ENCODE results near the gene ZCCHC3. TPM values are rescaled to one million over a fixed set of nuclear protein-coding genes. Genes with fewer than 3 reads are reported as not detected.
A peak's percentile ranks its signal among the peaks of the same experiment; 100 is the strongest.

Gene ZCCHC3
- total RNA-seq, 6 experiments from 2014 or later: 4.2 to 7.5 (median 5.9) TPM

GRCh38 chr20:286508-286907 is 10.9 kb upstream of the ZCCHC3 start:
- intact Hi-C loops (cut with DNase I): no loop called here
- WGBS (ENCODE audit: insufficient coverage, low coverage, low lambda C conversion rate, missing lambda C conversion rate): 83% methylated on average over 2 of the region's 2 CpGs

GRCh38 chr20:288956-289692 is 8.2 kb upstream of the ZCCHC3 start:
- TF ChIP-seq CTCF (IDR thresholded peaks at IDR 0.05) (no peak), POLR2A (IDR thresholded peaks at IDR 0.05) (no peak)
- no peak for ATAC-seq
- Histone ChIP-seq H3K9me3 (no peaks in the 10 kb centered on the region), H3K27ac (no peak overlapping the region), H3K27me3 (no peaks in the 10 kb centered on the region), H3K4me1 (peaks cover 0 to 10% (median 0%) of the 10 kb centered on the region in 4 donors), H3K36me3 (no peaks in the 10 kb centered on the region), H3K4me3 (peak overlapping the region in 1 of 3 donors; percentile 45)
- 73% methylated on average over 3 of the region's 3 CpGs for WGBS (ENCODE audit: insufficient coverage, low coverage, low lambda C conversion rate, missing lambda C conversion rate)
- DNase-seq: no peak
- intact Hi-C loops (cut with DNase I): no loop called here

More at GRCh38 chr20:286508-286907, 10.9 kb upstream of the ZCCHC3 start:
- Histone ChIP-seq H3K4me3 (no peak overlapping the region), H3K9me3 (no peaks in the 10 kb centered on the region), H3K36me3 (no peaks in the 10 kb centered on the region), H3K27ac (no peak overlapping the region), H3K4me1 (peaks cover 0 to 10% (median 0%) of the 10 kb centered on the region in 4 donors), H3K27me3 (no peaks in the 10 kb centered on the region)
- DNase-seq (no peak), ATAC-seq (no peak)
- TF ChIP-seq CTCF (IDR thresholded peaks at IDR 0.05) (no peak), POLR2A (IDR thresholded peaks at IDR 0.05) (no peak)

GRCh38 chr20:289693-290083 is 7.7 kb upstream of the ZCCHC3 start:
- Histone ChIP-seq H3K4me1 (peaks cover 0 to 10% (median 0%) of the 10 kb centered on the region in 4 donors), H3K4me3 (peak overlapping the region; percentile 45 to 72 (median 71)), H3K27me3 (no peaks in the 10 kb centered on the region), H3K9me3 (no peaks in the 10 kb centered on the region), H3K27ac (peak overlapping the region; percentile 32 to 62 (median 60)), H3K36me3 (no peaks in the 10 kb centered on the region)
- TF ChIP-seq POLR2A (IDR thresholded peaks at IDR 0.05) (no peak), CTCF (IDR thresholded peaks at IDR 0.05) (no peak)
- no peak for ATAC-seq
- 50% methylated on average over 2 of the region's 2 CpGs for WGBS (ENCODE audit: insufficient coverage, low coverage, low lambda C conversion rate, missing lambda C conversion rate)
- intact Hi-C loops (cut with DNase I): no loop called here
- no peak for DNase-seq

GRCh38 chr20:290084-290831 is 7.1 kb upstream of the ZCCHC3 start, which contains the start of gene C20orf96:
Gene C20orf96 (minus strand): TSS chr20:290750. CDS start chr20:290610, 140 bp downstream.
- WGBS (ENCODE audit: insufficient coverage, low coverage, low lambda C conversion rate, missing lambda C conversion rate): under 1% methylated on average over 42 of the region's 43 CpGs
- intact Hi-C loops (cut with DNase I): no loop called here
- H3K27ac ChIP-seq: peak within 1 kb of the TSS; percentile 54 to 62 (median 60)

More at GRCh38 chr20:290084-290831, 7.1 kb upstream of the ZCCHC3 start, which contains the start of gene C20orf96:
- peak within 1 kb of the TSS; percentile 45 to 72 (median 71) for H3K4me3 ChIP-seq
- no peaks in the 10 kb centered on the region for H3K36me3 ChIP-seq
- ATAC-seq (peak; percentile 98 to 99 (median 98)), DNase-seq (peak; percentile 93 to 94 (median 94))
- H3K4me1 ChIP-seq: peaks cover 0 to 10% (median 0%) of the 10 kb centered on the region in 4 donors
- TF ChIP-seq CTCF (IDR thresholded peaks at IDR 0.05) (peak; percentile 25 to 35 (median 27)), POLR2A (IDR thresholded peaks at IDR 0.05) (no peak)
- H3K9me3 ChIP-seq: no peaks in the 10 kb centered on the region
- H3K27me3 ChIP-seq: no peaks in the 10 kb centered on the region

All from right lobe of liver (tissue), 6 donors.